GM13977 (cell line): ENCODE data around the gene GATAD2B.

Experiments used
- DNase-seq: peaks from one replicate; pipeline ENCODE4 v3.0.0; 2012; ENCODE audit warnings: low spot score
- in situ Hi-C: fragments of 300-500 bp; cut with MboI; formaldehyde crosslinking; loops from one replicate; pipeline ENCODE4 v1.12.0; 2022; ENCODE audit warnings: low sequenced_read_pairs, low pct_unique_long_range_greater_than_20kb, mixed read lengths, inconsistent platforms; ENCODE audit not compliant: unreplicated experiment
- TF ChIP-seq, protein P1 (sequence below): IDR thresholded peaks from 2 replicates; pipeline ENCODE4 v1.5.1; 2012; ENCODE audit warnings: mild to moderate bottlenecking, control low read depth; ENCODE audit not compliant: insufficient read depth; ENCODE audit errors: extremely low read depth, missing control alignments

Gene GATAD2B

DNA sequence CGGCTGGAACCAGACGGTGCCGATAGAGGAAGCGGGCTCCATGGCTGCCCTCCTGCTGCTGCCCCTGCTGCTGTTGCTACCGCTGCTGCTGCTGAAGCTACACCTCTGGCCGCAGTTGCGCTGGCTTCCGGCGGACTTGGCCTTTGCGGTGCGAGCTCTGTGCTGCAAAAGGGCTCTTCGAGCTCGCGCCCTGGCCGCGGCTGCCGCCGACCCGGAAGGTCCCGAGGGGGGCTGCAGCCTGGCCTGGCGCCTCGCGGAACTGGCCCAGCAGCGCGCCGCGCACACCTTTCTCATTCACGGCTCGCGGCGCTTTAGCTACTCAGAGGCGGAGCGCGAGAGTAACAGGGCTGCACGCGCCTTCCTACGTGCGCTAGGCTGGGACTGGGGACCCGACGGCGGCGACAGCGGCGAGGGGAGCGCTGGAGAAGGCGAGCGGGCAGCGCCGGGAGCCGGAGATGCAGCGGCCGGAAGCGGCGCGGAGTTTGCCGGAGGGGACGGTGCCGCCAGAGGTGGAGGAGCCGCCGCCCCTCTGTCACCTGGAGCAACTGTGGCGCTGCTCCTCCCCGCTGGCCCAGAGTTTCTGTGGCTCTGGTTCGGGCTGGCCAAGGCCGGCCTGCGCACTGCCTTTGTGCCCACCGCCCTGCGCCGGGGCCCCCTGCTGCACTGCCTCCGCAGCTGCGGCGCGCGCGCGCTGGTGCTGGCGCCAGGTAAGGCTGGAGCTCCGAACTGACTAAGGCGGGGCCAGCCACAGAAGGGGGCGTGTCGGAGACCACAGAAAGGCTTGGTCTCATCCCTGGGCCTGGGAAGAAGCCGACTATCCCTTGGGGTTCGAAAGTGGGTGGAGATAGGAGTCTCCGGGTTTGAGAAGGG is 147.1 kb downstream of the GATAD2B start:
- TF ChIP-seq, protein P1, sequence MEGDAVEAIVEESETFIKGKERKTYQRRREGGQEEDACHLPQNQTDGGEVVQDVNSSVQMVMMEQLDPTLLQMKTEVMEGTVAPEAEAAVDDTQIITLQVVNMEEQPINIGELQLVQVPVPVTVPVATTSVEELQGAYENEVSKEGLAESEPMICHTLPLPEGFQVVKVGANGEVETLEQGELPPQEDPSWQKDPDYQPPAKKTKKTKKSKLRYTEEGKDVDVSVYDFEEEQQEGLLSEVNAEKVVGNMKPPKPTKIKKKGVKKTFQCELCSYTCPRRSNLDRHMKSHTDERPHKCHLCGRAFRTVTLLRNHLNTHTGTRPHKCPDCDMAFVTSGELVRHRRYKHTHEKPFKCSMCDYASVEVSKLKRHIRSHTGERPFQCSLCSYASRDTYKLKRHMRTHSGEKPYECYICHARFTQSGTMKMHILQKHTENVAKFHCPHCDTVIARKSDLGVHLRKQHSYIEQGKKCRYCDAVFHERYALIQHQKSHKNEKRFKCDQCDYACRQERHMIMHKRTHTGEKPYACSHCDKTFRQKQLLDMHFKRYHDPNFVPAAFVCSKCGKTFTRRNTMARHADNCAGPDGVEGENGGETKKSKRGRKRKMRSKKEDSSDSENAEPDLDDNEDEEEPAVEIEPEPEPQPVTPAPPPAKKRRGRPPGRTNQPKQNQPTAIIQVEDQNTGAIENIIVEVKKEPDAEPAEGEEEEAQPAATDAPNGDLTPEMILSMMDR, result no peak
- peak; percentile 79 for DNase-seq
- in situ Hi-C loops, result no loop called here

DNA sequence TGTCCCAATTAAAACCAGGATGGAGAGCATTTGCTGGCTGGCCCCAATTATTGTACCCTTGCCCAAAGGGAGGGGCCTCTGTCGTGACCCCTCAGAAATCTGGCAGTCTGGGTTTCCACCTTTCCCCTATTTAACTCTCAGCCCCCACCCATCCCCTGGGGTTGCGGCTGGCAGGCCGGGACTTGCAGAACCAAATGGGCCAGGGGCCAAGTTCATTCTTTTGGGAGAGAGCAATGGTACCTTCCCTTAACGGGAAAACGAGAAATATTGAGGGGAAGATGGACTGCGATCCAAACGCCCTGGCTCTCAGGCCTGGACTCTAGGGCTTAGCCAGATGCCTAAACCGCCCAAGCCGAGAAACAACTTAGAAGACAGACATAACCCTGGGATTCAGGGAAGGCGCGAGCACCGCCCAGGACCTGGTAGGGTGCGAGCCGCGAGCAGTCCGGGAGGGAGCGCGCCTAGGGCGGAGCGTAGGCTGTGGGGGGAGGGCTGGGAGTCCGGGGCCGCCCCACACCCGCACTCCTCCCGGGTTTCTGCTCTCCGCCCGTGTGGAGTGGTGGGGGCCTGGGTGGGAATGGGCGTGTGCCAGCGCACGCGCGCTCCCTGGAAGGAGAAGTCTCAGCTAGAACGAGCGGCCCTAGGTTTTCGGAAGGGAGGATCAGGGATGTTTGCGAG is 147.9 kb downstream of the GATAD2B start, which contains the start of gene SLC27A3:
Gene SLC27A3, plus strand, starts transcription at position 628 of the 678 bp plus-strand sequence. CDS start 91 bp downstream, outside the sequence.
- TF ChIP-seq, protein P1, result no peak
- peak; percentile 66 for DNase-seq
- in situ Hi-C loops, result no loop called here

DNA sequence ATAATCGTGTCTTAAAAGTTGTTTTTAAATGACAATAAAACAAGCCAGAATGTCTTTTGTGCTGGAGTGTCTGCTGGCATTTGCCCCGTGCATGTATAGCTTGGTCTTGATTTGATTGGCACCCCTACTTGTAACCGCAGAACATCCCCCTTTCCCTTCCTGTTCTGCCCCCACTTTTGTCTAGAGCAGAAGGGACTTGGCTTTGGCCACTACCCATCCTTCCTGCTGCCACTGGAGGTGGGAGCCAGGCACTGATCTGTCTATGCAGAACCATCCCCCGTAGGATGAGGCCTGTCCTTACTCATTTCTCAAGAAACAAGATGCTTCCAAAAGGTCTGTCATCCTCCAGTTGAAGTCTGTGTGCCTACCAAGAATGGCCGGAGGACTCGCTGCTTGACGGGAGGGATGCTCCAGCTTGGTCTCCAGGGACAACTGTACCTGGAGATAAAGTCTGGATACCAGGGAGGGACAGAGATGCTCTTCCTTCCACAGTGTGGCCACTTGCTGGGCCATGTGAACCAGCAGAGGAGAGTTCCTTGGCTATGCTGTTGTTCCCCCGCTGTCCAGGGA is 148.7 kb downstream of the GATAD2B start:
- no peak for DNase-seq
- TF ChIP-seq, protein P1, result no peak
- in situ Hi-C loops, result no loop called here

DNA sequence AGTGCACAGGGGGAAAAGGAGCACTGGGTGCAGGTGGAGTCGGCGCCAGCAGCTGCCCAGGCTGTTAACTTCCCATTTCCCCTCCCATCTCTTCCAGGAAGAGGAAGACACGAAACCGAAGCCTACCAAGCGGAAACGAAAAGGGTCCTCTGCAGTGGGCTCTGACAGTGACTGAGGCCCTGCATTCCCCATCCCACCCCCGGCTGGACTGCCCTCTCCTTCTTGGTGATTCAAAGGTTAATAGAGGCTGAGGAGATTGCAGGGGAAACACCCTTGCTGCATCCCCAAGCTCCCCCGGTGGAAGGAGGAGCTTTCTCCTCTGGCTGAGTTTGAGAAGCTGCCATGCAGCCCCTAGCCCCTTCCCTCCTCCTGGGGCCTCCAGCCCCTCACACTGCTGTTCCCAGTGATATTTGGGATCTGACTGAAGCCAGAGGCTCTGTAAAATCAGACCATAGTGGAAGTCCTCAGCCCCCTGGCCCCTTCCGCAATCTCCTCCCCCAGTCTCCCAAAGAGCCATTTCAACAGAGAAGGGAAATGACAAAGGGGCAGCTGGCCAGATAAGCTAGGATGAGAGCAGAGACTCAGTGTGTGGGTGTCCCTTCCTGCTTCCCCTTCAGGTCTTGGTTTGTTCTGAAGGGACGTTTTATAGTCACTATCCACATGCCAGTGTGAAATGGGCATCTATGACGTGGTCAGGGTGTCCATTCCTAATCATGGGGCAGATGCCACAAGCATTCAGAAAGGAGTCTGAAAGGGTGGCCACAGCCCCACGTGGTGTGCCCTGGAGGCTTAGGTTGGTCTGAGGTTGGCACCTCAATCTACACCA is 149.5 kb downstream of the GATAD2B start:
- no peak for DNase-seq
- TF ChIP-seq, protein P1, result no peak
- in situ Hi-C loops, result no loop called here

DNA sequence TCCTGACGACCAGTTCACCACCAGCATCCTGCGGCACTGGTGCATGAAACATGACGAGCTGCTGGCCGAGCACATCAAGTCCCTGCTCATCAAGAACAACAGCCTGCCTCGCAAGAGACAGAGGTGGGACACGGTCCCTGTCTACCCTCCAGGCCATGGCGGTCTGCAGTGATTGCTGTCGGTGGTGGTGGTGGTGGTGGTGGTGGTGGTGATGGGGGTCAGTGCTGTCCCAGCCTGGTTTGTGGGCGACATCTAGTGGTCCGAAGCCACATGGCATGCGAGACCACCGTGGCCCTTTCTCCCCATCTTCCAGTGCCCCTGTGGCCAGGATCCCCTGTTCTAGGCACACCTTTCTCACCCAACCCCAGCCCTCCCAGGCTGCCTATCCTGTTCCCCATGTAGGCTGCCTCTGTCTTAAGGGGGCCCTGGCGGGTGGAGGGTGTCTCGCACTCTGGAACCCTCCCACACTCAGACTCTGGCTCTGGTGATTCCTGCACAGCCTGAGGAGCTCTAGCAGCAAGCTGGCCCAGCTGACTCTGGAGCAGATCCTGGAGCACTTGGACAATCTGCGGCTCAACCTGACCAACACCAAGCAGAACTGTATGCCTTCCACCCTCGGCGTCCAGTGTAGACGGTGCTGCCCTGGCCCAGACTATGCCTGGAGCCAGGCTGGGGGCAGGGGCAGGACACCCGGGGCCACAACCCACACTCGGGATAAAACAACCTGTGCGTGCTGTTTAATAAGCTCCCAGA is 150.8 kb downstream of the GATAD2B start:
- TF ChIP-seq, protein P1, result peak; percentile 53
- in situ Hi-C loops, result no loop called here
- DNase-seq, result no peak
